ENCODE results near the gene BOLA3.
"Not testable (repeated sequence)": the region's sequence is repeated elsewhere in the genome, so short reads cannot be mapped to it uniquely, and the experiment has no call there.

The BOLA3 gene

GRCh38 chr2:74101574-74102300 is 46.0 kb downstream of the BOLA3 start:
- DNase-seq = no peak

DNA sequence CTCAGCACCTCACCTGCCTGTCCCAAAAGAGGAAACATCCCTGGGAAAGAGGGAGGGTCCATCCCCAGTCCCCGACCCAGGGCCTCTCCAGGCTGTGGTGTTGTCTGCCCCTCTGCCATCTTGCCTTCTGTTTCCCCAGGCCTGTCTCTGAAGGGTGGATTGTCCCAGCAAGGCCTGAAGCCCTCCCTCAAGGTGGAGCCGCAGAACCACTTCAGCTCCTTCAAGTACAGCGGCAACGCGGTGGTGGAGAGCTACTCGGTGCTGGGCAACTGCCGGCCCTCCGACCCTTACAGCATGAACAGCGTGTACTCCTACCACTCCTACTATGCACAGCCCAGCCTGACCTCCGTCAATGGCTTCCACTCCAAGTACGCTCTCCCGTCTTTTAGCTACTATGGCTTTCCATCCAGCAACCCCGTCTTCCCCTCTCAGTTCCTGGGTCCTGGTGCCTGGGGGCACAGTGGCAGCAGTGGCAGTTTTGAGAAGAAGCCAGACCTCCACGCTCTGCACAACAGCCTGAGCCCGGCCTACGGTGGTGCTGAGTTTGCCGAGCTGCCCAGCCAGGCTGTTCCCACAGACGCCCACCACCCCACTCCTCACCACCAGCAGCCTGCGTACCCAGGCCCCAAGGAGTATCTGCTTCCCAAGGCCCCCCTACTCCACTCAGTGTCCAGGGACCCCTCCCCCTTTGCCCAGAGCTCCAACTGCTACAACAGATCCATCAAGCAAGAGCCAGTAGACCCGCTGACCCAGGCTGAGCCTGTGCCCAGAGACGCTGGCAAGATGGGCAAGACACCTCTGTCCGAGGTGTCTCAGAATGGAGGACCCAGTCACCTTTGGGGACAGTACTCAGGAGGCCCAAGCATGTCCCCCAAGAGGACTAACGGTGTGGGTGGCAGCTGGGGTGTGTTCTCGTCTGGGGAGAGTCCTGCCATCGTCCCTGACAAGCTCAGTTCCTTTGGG is 47.2 kb downstream of the BOLA3 start:
- no peak for DNase-seq

DNA sequence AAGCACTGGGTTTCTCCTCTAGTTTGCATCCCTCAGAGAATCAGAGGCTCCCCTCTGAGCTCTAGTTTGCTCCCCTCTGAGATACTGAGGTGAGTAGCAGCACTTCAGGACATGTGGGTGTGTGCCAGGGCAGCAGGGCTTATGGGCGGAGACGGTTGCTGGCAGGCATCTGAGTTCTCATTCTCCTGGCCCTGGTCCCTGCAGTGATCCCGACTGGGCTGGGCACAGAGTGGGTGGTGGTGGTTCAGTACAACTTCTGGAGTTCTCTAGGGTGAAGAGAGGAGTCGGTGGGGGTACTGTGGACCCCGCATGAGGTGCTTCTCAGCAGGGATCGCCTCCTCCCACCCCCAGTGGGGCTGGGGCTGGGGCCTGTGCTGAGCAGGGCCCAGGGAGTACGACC is 47.9 kb downstream of the BOLA3 start:
- DNase-seq = no peak

DNA sequence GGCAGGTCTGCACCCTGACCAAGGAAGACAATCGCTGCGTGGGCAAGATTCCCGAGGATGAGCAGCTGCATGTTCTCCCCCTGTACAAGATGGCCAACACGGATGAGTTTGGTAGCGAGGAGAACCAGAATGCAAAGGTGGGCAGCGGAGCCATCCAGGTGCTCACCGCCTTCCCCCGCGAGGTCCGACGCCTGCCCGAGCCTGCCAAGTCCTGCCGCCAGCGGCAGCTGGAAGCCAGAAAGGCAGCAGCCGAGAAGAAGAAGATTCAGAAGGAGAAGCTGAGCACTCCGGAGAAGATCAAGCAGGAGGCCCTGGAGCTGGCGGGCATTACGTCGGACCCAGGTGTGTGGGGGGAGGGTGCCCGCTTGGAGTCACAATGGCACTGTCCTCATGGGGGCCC is 48.4 kb downstream of the BOLA3 start:
- DNase-seq = no peak

- no peak for DNase-seq
Measured at GRCh38 chr2:74097574-74097973, 50.1 kb downstream of the BOLA3 start.

DNA sequence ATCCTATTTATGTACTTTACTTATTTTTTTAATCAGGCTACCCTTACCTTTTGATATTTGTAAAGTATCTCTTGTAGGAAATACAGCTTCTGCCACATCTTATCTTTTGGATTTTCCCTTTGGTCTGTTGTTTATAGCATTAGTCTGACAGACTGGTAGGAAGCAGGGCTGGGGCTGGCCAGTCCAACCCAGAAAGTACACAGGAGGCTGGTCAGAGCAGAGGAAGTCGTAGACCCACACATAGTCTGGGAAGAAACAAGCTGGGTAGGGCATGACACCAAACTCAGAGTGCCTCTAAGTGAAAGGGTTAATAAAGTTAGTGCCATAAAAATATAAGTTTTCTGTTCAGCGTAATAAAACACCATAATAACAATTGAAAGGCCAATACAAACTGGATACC is 51.7 kb downstream of the BOLA3 start:
- DNase-seq = no peak

DNA sequence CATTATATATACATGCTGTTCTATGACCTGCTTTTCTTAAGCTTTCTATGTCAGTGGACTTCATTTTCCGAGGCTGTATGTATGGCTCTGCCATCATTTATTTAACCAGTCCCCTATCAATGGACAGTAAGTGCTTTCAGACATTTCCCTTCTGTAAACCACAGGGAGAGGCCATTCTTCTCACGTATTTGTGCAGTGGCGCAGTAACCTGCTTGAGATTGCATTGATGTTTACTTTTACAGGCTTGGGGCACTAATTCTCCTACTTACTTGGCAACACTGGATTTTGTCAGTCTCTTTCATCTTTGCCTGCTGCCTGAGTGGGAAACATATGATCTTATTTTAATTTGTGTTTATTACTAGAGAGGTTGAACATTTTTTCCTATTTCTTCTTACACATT is 52.1 kb downstream of the BOLA3 start:
- no peak for DNase-seq

GRCh38 chr2:74094291-74094690 is 53.4 kb downstream of the BOLA3 start:
- no peak for DNase-seq

- DNase-seq = no peak
Measured at GRCh38 chr2:74093840-74094239, 53.9 kb downstream of the BOLA3 start.

- no peak for DNase-seq
Measured at GRCh38 chr2:74093426-74093825, 54.3 kb downstream of the BOLA3 start.

DNA sequence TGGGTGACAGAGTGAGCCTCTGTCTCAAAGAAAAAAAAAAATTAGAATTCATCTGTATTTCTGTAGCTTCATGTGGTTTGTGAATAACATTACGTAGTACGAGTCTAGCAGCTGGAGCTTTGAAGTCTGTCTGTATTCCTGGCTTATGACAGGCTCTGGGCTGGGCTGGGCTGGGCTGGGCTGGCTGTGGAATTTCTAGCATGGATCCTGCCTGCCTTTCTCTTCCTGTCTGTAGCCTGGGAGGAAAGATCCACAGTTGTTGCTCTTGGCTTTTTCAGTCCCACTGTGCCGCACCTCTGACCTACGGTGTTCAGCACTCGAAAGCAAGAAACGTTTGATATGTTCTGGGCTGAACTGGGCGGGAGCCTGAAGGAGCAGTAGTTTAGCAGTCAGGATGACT is 55.4 kb downstream of the BOLA3 start:
- no peak for DNase-seq

GRCh38 chr2:74091391-74091790 is 56.3 kb downstream of the BOLA3 start:
- no peak for DNase-seq

DNA sequence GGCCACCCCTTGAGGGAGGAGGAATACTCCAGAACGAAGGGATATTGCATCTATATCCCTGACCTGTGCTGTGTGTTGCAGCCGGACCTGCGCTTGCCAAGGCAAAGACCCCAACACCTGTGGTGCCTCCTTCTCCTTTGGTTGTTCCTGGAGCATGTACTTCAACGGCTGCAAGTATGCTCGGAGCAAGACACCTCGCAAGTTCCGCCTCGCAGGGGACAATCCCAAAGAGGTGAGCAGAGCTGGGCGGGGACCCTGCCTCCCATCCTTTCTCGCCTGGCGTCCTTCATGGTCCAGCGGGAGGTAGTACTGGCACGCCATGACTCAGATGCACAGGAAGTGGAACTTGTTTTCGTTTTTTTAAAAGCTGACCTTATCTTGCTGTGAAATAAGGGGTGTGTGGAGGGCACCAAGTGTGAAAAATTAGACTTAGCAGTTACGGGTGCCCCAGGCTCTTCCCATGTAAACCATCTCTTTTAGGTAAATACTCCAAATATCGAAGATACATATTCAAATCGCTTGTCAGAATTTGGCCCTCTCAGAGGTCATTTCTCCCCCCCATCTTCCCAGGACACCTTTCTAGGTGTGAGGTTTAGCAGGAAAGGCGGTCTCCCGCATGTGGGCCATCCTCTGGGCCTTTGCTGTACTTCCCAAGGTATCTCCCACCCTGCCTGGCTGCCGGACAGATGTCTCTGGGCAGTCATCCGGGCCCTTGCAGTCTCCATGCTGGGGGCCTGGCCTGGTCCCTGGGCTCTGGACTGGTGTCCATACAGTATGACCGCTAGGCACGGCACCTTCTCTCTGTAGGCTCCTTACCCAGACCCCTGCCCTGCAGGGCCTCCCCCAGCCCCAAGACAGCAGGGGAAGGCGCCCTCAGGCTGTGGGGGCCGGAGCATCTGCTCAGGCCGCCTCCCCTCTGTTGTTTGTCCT is 57.6 kb downstream of the BOLA3 start:
- no peak for DNase-seq

DNA sequence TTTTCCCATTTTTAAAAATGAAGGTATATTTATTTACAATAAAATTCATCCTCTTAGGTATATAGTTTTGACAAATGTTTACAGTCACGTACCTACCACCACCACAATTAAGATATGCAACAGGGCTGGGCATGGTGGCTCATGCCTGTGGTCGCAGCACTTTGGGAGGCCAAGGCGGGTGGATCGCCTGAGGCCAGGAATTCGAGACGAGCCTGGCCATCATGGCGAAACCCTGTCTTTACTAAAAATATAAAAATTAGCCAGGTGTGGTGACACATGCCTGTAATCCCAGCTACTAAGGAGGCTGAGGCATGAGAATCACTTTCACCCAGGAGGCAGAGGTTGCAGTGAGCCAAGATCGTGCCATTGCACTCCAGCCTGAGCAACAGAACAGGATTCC is 59.0 kb downstream of the BOLA3 start:
- DNase-seq = not testable (repeated sequence)

GRCh38 chr2:74087696-74088095 is 60.0 kb downstream of the BOLA3 start:
- DNase-seq = no peak

GRCh38 chr2:74086021-74086420 is 61.7 kb downstream of the BOLA3 start:
- DNase-seq = no peak

Measured in SHP77 (cell line).